HepG2 (cell line): ENCODE measurements around the gene YBX2. TPM values are rescaled to one million over a fixed set of nuclear protein-coding genes. Genes with fewer than 3 reads are reported as not detected.

Experiments used
- BHLHE40 ChIP-seq: IDR thresholded peaks from 2 replicates; pipeline ENCODE4 v1.6.1; 2011; ENCODE audit warnings: low read length, improper control_type of control experiment
- GMEB1 ChIP-seq: sonication (generic); formaldehyde crosslinking; IDR thresholded peaks from 2 replicates; pipeline ENCODE4 v1.5.1; 2020; ENCODE audit warnings: missing genetic modification reagents, mild to moderate bottlenecking, borderline replicate concordance
- GPBP1L1 ChIP-seq: sonication (generic); formaldehyde crosslinking; IDR thresholded peaks from 2 replicates; pipeline ENCODE4 v1.5.0; 2020; ENCODE audit warnings: mild to moderate bottlenecking, missing genetic modification reagents
- HMGXB3 ChIP-seq: sonication (generic); formaldehyde crosslinking; IDR thresholded peaks from 2 replicates; pipeline ENCODE4 v1.4.0; 2020; ENCODE audit warnings: missing genetic modification reagents, borderline replicate concordance
- MEIS2 ChIP-seq: sonication (generic); formaldehyde crosslinking; IDR thresholded peaks from 2 replicates; pipeline ENCODE4 v1.9.0; 2021; ENCODE audit warnings: mild to moderate bottlenecking, missing genetic modification reagents
- MTF2 ChIP-seq: sonication (generic); formaldehyde crosslinking; IDR thresholded peaks from 2 replicates; pipeline ENCODE4 v1.5.0; 2020; ENCODE audit warnings: missing genetic modification reagents, borderline replicate concordance
- POLR2G ChIP-seq: fragments of 200-400 bp; formaldehyde crosslinking; IDR thresholded peaks from 2 replicates; pipeline ENCODE4 v1.6.1; 2018; ENCODE audit warnings: mild to moderate bottlenecking, low read depth, low read length, moderate library complexity
- SIN3A ChIP-seq: IDR thresholded peaks from 2 replicates; pipeline ENCODE4 v1.6.1; 2011; ENCODE audit warnings: low read depth, mild to moderate bottlenecking, control low read depth, low read length, borderline replicate concordance
- THAP11 ChIP-seq: IDR thresholded peaks from 2 replicates; pipeline ENCODE4 v1.6.1; 2016; ENCODE audit warnings: missing biosample characterization, missing genetic modification reagents
- ZBTB26 ChIP-seq: IDR thresholded peaks from 2 replicates; pipeline ENCODE4 v1.6.1; 2016; ENCODE audit warnings: missing compliant biosample characterization, missing genetic modification reagents, borderline replicate concordance
- ZNF232 ChIP-seq: sonication (generic); formaldehyde crosslinking; IDR thresholded peaks from 2 replicates; pipeline ENCODE4 v1.4.0; 2020; ENCODE audit warnings: missing genetic modification reagents, borderline replicate concordance
- ZNF646 ChIP-seq: sonication (generic); formaldehyde crosslinking; IDR thresholded peaks from 2 replicates; pipeline ENCODE4 v1.9.0; 2021; ENCODE audit warnings: mild to moderate bottlenecking, missing genetic modification reagents
- polyA plus RNA-seq, 8 experiments: library from polyadenylated mRNA; depleted of rRNA in 3 of 8; stranded (reverse) in 7 of 8; unstranded in 1 of 8; fragments of >200 nt; fragmentation: Illumina TruSeq in 4 of 8; extraction: Trizol in 4 of 8; gene quantifications; 2 replicates each; pipeline versions ENCODE4 v1.2.1 to v1.2.3, GENCODE V29; 2011 to 2016; ENCODE audit warnings: low read depth in 4 of 8, missing spikeins in 1 of 8, mixed read lengths in 1 of 8; ENCODE audit not compliant: insufficient read depth in 1 of 8
- total RNA-seq, 5 experiments: library from RNA; depleted of rRNA; stranded (reverse); fragments of >200 nt; fragmentation: Illumina TruSeq; extraction: Trizol; gene quantifications; 2 replicates each; pipeline ENCODE4 v1.2.3, GENCODE V29; 2016; ENCODE audit warnings: low read depth in 1 of 5

The YBX2 gene
- total and polyA plus RNA-seq, 2 of the 13 experiments (the other 11 are each of a cell fraction or from before 2014, with no cell fraction given): 0.12 to 0.22 TPM

GRCh38 chr17:7314719-7315569 lies 20.5 kb upstream of the YBX2 start, which contains the start of gene GPS2 (continued):
- TF ChIP-seq ZNF646 (CRISPR knock-in tag) (no peak), POLR2G (peak; percentile 91), ZBTB26 (peak; percentile 61), HMGXB3 (CRISPR knock-in tag) (no peak; the same call in 1 of the 2 replicates), MEIS2 (no peak; the same call in 1 of the 2 replicates), THAP11 (CRISPR knock-in tag) (peak; percentile 95), GMEB1 (CRISPR knock-in tag) (peak; percentile 95), GPBP1L1 (no peak), ZNF232 (CRISPR knock-in tag) (peak; percentile 21; the same call in 1 of the 2 replicates), SIN3A (peak; percentile 78; the same call in 1 of the 2 replicates), BHLHE40 (peak; percentile 77; the same call in 1 of the 2 replicates), MTF2 (CRISPR knock-in tag) (no peak)
